Activated CD4-positive, CD25-positive, alpha-beta regulatory T cell (primary cell): ENCODE data around the gene LYPD4.

Source experiments
- DNase-seq, 4 experiments: peaks; one replicate each; lab custom pipeline; 2025; lab: John Stamatoyannopoulos, UW

LYPD4 gene

DNA sequence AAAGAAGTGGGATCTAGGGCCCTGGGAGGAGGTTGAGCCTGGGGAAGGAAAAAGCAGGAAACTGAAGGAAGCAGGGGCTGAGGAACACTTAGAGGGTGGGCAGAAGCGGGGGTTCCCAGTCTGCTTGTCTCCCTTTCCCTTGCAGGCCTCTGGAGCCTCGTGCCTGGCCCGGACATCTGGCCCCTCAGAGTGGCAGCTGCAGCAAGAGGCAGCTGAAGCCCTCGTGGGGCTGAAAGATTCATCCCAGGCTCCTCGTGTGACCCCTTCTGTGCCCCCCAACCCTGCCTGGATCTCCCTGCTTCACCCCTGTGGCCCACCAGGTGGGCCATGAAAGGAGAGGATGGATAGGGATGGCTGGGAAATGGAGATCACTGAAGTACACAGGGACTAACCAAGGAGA lies 5.9 kb upstream of the LYPD4 start:
- no peak for DNase-seq

DNA sequence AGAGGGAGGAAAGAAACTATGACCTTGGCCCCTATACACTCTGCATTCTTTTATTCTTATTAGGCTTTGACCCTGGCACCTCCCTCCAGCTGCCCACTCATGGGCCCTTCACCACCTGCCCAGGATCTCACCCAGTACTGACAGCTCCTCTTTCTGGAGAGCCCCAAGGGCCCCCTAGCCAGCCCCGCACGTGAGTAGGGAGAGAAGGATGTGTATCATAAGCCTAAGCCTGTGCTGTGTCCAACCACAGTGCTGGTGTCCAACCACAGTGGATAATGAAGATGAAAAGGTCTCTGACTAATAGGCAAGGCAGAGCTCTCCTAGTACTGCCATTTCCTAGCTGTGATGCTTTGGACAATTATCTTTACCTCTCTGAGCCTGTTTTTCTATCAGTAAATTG lies 4.6 kb upstream of the LYPD4 start:
- no peak for DNase-seq

DNA sequence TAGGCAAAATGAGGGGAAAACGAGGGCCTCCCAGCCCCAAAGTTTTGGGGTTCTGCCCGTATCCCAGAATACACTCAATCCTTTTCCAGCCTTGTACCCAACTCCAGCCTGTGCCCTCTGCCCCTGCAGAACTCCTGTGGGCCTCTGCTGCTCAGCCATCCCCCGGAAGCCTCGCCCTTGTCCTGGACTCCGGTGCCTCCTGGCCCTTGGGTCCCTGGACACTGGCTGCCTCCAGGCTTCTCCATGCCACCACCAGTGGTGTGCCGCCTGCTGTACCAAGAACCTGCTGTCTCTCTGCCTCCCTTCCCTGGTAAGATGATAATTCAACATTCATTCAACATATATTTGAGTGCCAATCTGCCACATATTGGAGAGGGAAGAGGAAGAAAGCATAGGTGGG lies 4.2 kb upstream of the LYPD4 start:
- DNase-seq: no peak

DNA sequence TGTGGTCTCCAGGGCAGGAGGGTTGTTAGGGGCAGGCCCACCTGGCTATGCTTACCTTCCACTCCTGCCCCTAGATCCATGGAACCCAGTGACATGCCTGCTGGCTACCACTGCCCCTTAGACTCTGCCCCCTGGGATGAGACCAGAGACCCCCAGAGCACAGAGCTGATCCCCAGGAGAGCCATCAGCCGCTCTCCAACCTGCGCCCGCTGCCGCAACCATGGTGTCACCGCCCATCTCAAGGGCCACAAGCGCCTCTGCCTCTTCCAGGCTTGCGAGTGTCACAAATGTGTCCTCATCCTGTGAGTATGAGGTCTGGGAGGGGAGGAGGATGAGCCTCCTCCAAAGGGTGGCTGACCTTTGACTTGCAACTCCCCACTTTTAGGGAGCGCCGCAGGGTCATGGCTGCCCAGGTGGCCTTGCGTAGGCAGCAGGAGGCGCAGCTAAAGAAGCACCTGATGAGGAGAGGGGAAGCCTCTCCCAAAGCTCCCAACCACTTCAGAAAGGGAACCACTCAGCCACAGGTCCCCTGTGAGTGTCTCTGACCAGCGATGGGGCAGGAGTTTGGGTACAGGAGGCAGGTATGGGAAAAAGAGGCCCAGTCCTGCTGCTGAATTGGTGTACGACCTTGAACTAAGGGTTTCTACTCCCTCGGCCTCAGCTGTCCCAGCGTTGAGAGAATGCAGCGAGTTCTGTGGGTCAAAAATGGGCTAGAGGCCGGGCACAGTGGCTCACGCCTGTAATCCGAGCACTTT lies 3.0 kb upstream of the LYPD4 start:
- DNase-seq: no peak

DNA sequence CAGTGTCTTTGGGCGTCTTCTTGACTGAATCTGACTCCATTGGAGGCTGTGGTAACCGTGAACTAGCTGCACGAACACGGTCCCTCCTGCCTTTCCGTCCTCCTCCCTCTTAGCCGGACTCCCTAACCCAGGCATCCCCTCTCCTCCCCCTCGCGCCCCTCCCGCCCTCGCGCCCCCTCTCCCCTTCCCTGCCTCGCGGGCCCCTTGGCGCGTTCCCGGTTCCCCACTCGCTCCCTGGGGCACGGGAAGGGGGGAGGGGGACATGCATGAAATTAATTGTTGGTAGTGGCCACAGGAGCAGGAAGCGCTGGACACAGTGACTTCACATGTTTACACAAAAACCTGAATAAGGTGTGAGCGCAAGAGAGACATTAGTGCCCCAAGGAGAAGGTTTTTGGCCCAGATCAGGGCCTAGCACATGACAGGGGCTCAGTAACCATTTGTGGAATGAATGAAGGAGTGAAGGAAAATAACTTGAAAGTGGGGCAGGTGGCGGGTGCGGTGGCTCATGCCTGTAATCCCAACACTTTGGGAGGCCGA lies 638 bp upstream of the LYPD4 start:
- no peak for DNase-seq

DNA sequence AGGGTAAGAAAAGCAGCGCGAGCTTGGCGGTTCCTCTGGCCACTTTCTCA lies 343 bp upstream of the LYPD4 start, which contains the start of gene DMRTC2:
TSS of gene DMRTC2 (plus strand) at position 42 of the 50 bp plus-strand sequence. CDS start 2,387 bp downstream, outside the sequence.
- DNase-seq: no peak

DNA sequence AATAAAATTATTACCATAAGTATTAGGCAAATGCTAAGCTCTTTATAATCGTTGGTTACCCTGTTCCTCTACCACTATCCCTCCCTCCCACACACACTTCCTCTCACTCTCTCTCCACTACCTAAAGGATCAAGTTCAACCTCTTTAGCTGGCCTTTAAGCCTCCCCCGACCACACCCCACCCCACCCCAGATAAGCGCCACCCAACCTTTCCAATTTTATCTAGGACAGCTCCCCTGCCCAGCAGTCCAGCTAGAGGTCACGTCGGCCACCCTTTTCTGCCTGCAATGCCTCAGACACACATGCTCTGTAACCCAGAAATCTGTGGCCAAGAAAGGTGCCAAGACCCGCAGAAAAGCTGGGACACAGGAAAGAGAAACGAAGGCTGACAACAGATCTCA lies 1.1 kb downstream of the LYPD4 start:
- no peak for DNase-seq

DNA sequence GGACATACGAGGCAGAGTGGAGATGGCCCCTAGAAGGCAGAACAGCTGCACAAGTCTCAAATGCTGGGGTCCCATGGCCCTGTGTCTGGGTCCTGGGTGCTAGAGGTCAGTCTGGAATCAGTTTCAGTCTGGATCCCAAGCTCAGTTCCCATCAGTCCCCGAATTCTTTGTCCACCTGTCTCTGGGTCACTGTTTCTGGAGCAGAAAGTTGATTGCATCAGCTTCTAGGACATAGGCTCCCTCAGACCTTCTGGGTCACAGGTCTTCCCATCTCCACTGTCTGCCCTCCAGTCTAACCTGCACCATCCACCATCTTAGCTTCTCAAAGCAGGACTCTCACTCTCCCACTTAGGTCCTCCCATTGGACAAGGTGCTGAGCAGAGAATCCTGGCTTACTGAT lies 5.3 kb downstream of the LYPD4 start:
- DNase-seq: no peak

DNA sequence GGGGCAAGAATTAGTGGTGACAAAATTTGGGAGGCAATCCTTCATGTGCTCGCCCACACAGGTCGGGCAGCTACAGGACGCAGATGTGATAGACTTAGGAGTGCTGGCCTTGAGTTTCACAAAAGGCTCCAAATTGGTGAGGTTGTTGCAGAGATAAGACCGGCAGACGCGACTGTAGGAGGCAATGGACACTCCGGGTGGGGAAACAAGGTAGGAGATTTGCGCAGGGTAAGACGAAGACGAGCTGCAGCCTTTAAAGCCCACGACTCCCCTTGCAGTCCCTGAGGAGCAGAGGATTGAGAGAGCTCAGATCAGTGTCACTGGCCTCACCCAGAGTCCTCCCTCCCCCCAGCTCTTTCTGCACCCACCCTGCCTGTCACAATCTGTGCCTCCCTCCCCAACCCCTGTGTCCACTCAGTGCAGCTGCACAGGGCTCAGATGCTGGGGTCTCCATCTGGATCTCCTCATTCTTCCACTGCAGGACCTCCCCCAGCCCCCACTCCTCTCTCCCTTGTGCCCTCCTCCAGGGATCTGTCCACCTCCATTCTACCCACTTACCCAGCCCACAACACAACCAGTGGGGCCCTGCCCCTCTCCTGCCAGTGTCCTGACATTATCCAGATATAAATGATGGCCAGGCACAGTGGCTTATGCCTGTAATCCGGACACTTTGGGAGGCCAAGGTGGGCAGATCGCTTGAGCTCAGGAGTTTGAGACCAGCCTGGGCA lies 6.3 kb downstream of the LYPD4 start:
- no peak for DNase-seq

DNA sequence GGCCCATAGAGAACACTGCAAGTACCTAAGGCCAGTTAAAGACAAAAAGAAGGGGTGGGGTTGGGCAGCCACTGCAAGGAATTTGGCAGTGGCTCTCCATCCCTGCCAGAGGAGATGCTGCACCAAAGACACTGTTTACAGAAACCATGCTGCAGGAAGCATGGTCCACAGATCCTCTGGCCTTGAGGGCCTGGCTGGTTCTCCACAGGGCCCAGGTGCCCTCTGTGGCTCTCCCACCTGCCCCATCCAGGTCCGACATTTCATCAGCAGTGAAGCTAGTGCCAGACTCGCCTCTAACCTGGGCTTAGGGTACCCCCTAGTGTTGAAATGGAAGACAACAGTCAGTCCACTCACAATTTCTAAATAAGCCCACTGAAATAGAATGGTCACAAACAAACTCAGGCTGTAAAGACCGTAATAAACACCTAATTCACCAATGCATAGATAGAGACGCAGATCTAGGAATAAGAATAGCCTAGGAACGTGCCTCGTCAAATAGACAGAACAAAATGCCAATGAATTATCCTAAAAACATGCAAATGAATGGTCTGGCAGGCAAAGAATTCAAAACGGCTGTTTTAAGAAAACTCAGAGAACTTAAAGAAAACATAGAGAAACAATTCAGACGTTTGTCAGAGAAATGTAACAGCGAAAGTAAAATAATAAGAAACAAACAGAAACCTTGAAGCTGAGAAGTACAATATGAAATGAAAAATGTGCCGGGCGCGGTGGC lies 23.3 kb downstream of the LYPD4 start:
- DNase-seq: no peak

DNA sequence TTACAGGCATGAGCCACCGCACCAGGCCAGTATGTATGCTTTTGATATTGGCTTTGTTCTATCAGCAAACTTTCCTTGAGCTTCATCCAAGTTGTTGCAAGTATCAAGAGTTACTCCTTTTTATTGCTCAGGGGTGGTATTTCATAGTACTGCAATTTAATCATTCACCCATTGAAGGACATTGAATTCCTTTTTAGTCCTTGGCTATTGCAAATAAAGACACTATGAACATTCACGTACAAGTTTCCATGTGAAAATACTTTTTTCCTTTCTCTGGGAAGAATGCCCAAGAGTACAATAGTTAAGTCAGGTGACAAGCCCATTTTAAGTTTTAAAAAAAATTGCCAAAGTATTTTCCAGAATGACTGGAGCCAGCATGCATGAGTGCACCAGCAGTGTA lies 27.7 kb downstream of the LYPD4 start:
- no peak for DNase-seq

DNA sequence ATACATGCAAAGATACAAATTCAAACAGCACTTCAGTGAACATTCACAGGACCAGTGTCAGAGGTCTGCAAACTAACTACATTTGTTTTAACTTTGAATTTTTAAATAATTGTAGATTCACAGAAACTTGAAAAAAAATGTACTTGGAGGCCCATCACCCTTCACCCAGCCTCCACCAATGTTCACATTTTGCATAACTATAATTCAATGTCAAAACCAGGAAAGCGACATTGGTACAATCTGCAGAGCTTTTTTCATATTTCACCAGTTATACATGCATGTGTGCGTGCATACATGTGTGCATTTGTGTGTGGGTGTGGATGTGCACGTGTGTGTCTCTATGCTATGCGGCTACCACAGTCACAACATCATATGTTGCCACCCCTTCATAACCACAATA lies 29.2 kb downstream of the LYPD4 start:
- no peak for DNase-seq

DNA sequence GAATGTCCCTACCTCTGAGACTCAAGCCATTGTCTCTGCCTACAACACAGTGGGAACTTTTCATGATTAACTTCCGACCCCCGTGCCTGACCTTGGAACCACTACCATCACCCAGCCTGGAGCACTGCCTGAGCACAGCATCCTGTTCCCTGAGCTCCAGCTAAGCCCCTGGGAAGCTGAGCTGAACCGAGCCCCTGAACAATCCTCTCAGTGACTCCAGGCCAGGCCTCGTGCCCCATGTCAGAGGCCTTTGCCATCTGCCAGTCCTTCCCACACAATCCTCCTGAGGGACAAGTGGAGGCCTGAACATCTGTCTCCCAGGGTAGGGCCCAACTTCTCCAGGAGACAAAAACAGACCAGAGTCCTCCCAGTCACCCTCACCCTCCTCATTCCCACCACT lies 30.6 kb downstream of the LYPD4 start:
- no peak for DNase-seq

DNA sequence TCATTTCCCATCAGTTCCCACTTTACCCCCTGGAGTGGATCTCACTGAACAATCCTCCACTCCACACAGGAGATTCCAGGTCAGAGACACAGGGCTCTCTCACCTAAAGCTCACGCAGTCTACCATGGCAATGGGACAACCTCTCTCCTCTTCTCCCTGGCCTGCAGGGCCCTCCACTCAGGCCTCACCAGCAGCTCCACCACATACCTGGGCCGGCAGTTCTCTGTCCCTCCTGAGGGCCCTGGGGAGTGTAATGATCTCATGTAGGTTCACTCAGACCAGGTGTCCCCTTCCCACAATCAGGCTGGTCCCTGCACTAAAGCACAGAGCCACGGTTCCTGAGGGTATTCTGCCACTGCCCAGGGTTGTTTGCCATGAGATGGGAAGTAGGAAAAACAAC lies 32.5 kb downstream of the LYPD4 start:
- DNase-seq: no peak

DNA sequence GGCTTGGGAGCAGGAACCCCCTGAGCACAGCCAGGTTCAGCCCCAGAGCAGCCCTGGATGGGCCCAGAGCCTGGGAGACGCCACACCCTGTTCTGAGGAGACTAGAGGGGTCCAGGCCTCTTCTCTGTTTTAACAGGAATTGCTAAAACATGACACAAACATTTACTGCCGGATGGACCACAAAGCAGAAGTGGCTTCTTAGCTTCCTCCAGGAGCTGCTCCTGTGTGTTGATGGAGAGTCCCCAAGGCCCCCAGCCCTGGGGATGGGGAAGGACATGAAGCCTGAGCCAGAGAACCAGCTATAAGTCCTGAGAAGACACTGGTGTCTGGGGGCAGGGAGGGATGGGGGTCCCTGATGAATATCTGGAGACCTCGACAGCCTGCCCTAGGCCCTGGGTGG lies 33.4 kb downstream of the LYPD4 start:
- no peak for DNase-seq

DNA sequence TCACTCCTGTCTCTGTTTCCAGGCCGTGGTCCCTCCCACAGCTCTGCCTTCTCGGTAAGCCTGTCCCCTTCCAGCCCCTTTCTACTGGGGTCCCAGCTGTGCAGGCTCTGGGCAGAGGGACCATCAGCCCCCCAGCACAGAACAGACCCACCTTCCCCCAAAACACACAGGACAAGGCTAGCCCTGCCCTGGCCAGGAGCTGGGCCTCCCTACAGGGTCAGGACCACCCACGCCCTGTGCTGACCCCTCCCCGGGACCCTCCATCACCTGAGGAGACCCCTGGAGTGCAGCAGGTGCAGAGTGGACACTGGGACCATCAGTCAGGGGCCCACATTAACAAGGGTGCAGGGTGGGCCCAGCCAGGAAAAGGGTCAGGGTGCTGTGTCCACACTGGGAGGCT lies 34.2 kb downstream of the LYPD4 start:
- DNase-seq: no peak

DNA sequence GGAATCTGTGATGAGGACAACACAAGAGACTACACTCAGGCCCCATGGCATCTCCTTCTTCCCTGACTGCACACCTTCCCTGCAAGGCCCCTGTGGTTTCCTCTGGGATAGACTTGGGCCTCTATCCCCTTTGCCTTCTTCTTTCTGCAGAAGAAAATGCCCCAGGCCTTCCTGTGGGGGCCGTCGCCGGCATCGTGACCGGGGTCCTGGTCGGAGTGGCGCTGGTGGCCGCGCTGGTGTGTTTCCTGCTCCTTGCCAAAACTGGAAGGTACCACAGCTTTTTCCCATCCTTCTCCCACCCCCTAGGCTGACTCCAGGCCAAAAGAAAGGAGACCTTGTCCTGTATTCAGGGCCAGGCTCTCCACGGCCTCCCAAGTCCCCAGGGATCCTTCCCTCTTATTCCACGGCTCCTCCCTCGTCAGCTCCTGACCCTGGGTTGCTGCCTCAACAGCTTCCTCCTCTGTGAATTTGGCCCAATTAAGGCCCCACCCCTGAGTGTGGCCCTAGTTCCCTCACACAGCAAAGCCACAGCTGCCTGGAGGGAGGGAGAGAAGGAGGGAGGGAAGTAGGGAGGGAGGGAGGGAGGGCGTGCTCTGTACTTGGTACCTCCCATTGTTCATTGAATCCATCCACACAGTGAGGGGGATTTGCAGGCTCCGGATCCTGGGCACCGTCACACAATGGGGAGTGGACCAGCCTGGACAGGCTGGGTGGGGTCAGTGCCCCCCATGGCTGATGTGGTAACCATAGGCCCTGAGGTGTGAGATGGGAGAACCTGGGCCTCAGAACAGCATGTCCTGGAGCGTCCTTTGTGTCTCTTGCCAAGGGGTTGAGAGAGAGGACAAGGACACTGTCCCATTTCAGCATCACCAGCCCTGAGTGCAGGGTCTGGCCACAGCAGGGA lies 35.6 kb downstream of the LYPD4 start:
- DNase-seq: no peak

DNA sequence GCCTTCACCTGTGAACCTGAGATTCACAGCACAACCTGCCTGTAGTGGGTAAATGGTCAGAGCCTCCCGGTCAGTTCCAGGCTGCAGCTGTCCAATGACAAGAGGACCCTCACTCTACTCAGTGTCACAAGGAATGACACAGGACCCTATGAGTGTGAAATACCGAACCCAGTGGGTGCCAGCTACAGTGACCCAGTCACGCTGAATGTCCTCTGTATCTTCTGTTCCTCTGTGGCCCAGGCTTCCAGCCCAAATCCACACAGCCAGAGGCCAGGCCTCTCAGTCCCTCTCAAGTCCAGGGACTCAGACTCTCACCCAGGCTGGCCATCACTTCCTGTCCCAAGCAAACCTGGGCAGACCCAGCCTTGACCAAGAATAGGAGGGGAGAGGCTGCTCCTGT lies 37.3 kb downstream of the LYPD4 start:
- no peak for DNase-seq

DNA sequence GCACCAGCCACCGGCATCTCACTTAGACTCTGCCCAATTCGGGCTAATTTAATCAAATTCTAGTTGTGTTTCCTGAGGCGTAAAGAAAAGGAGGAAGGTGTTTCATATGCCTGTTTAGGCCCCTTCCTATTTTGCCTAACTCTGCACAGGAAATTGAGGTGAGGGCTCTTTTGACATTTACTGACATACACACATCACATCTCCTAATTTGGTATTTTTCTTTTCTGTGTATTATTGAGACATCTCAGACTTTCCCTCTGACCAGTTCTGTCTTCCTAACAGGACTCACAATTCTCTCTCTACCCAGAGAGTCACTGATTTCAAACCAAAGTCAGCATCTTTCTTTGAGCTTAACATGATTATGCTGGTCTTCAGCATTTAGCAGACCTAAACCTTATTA lies 40.1 kb downstream of the LYPD4 start:
- DNase-seq: no peak

DNA sequence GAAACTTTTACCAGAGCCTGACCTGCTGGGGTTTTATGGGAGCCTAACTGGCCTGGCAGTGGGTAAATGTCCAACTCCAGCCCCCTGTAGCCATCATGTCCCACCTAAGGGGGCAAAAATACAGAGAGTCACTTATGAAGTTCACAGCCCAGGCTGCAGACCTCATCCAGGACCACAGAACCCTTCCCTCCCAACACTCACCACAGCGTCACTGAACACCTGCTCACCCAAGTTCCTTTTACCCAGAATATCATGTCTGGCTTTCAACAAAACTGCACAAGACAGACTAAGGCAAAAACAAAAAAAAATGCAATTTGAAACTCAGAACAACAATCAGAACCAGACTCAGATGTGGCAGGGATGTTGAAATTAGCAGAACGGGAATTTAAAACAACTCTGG lies 41.7 kb downstream of the LYPD4 start:
- no peak for DNase-seq

DNA sequence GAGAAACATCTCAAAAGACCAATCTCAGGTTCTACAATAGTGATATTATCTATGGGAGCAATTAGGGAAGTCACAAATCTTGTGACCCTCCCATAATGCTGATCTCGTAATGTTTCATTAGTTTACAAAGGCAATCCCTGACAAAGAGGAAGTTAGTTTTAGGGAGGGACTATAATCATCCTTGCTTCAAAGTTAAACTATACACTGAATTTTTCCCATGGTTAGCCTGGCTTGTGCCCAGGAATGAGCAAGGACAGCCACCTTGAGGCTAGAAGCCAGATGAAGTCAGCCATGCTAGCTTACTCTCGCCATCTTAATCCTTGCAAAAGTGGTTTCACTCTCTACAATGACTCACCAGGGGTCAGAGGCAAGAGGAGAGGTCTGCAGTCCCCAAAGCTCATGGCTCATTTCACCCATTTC lies 42.7 kb downstream of the LYPD4 start:
- no peak for DNase-seq

DNA sequence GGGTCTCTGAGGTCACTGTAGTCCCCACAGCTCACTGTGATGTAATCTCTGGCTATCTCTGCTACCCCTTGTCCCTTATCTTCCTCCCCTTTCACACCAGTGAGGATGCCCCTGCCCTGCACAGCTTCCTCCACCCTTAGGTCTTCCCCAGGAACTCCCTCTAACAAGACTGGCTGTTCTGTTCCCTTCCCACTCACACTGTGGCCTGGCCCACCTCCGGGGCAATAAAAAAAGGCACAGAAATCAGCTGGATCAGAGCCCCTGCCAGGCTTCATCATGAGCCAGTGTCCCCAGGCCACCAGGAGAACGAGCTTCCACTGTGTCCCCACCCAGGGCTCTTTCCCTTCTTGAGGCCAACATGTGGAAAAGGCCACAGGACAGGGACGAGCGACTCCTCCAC lies 43.5 kb downstream of the LYPD4 start:
- DNase-seq: no peak
